Small intestine (tissue), 7 donors: ENCODE data around the gene DTX3L. TPM values are rescaled to one million over a fixed set of nuclear protein-coding genes. Genes with fewer than 3 reads are reported as not detected.
A peak's percentile ranks its signal among the peaks of the same experiment; 100 is the strongest.

Experiments
- DNase-seq, 2 donors: peaks; one replicate each; pipeline versions ENCODE4 v3.0.0 to v3.0.0-alpha.2; 2013
- FAIRE-seq: peaks from 2 replicates; lab custom pipeline; 2012; peaks lifted over from hg19 to GRCh38; lab: Jason Lieb, UNC
- H3K27ac ChIP-seq, 3 donors: one replicate each; pipeline ENCODE4 v1.5.1; 2013; ENCODE audit warnings: low read length in 2 of 3, mild to moderate bottlenecking in 2 of 3, control low read depth in 1 of 3, inconsistent platforms in 1 of 3, low read depth in 1 of 3, moderate library complexity in 1 of 3
- H3K27me3 ChIP-seq, 3 donors: one replicate each; pipeline ENCODE4 v1.6.1; 2013; ENCODE audit warnings: low read length in 3 of 3, inconsistent platforms in 1 of 3; ENCODE audit not compliant: control insufficient read depth in 3 of 3, insufficient read depth in 3 of 3
- H3K36me3 ChIP-seq, 3 donors: one replicate each; pipeline ENCODE4 v1.6.1; 2013; ENCODE audit warnings: low read length in 3 of 3, inconsistent platforms in 1 of 3, low read depth in 1 of 3, mild to moderate bottlenecking in 1 of 3, moderate library complexity in 1 of 3; ENCODE audit not compliant: control insufficient read depth in 3 of 3, insufficient read depth in 2 of 3
- H3K4me1 ChIP-seq, 3 donors: one replicate each; pipeline ENCODE4 v1.6.1; 2013; ENCODE audit warnings: low read length in 2 of 3, inconsistent platforms in 1 of 3, low read depth in 1 of 3, mild to moderate bottlenecking in 1 of 3, moderate library complexity in 1 of 3; ENCODE audit not compliant: control insufficient read depth in 3 of 3, insufficient read depth in 2 of 3
- H3K4me3 ChIP-seq, 3 donors: one replicate each; pipeline ENCODE4 v1.5.1; 2013; ENCODE audit warnings: low read length in 3 of 3, control low read depth in 1 of 3, inconsistent platforms in 1 of 3, low read depth in 1 of 3, mild to moderate bottlenecking in 1 of 3, moderate library complexity in 1 of 3
- H3K9me3 ChIP-seq, 2 donors: one replicate each; pipeline ENCODE4 v1.6.1; 2013; ENCODE audit warnings: low read depth in 1 of 2, low read length in 1 of 2; ENCODE audit not compliant: control insufficient read depth in 2 of 2, insufficient read depth in 1 of 2
- WGBS, 3 donors: extraction: QIAGEN DNeasy Blood & Tissue Kit; methylation state at CpG; one replicate each; pipeline ENCODE4 v1.1.7; 2013; 5-methylcytosine and 5-hydroxymethylcytosine counted together
- polyA plus RNA-seq, 4 donors: library from polyadenylated mRNA; stranded (reverse) in 3 of 4; unstranded in 1 of 4; fragments of 200-250 nt in 3 of 4; fragments of 120-200 nt in 1 of 4; gene quantifications; one replicate each; pipeline versions ENCODE4 v1.2.1 to v1.2.3, GENCODE V29; 2013
- donor health status: healthy with polysubstance abuse.
- donor health status: control.
- donor health status: control.
- donor health status: Bipolar disorder and iron deficiency.
- donor health status: healthy.

The DTX3L gene
- polyA plus RNA-seq, 4 donors: 10.8 to 29.1 (median 18.6) TPM

DNA sequence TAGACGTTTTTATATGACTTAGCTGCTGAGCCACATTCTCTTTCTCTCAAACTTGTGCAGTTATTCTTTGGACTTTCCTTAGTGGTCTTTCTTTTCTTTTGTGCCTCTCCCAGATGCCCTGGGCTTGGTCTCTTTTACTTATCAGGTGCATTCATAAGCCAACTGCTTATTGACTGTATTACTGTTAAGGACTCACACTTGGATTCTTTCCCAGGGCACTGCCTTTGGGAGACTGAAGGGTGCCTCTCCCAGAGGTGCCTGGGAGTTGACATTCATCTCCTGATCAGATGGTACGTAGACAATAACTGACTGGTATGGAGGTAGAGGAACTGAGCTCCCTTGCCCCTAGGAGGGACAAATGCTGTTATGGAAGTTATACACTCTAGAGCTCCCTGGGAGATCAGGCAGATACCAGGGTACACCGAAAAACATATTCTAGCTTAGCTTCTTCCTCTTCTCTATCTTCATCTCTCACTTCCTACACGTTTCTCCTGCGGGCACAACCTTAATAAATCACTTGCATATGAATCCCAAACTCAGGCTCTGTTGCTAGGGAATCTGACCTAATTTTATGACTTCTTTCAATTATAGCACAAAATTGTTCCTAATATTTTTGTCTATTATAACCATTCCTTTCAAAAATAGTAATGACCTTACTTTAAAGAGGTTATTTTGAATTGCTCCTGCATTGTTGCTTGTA, 38.0 kb downstream of the DTX3L start:
- WGBS, 3 donors: 19 to 50% (median 49%) methylated on average over 5 of the region's 5 CpGs
- peak in 1 of 2 donors; percentile 15 for DNase-seq
- H3K27me3 ChIP-seq: no peaks in the 10 kb centered on the region
- H3K9me3 ChIP-seq: no peaks in the 10 kb centered on the region
- no peak overlapping the region for H3K4me3 ChIP-seq
- no peaks in the 10 kb centered on the region for H3K36me3 ChIP-seq
- FAIRE-seq: no peak
- H3K4me1 ChIP-seq: no peaks in the 10 kb centered on the region
- no peak overlapping the region for H3K27ac ChIP-seq

DNA sequence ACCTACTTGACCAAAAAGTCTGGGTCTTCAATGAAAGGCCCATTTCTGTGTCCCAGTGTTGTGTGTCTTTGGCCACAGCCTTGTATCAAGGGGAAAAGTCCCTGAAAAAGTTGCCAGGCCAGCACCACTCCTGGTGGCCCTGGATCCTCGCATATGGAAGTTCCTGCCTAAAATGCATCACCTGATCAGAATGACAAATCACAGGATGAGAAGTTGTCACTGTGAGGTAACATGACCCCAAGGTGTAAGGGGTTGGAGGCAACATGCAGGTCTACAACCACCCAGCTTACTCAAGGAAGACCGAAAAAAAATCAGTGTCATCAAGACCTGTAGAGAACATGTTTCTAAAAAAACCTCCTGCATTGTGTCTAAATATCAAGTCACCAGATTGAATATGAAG, 38.9 kb downstream of the DTX3L start:
- WGBS, 3 donors: 90 to 93% (median 92%) methylated on average over 2 of the region's 2 CpGs
- no peaks in the 10 kb centered on the region for H3K27me3 ChIP-seq
- H3K9me3 ChIP-seq: no peaks in the 10 kb centered on the region
- DNase-seq (no peak), FAIRE-seq (no peak)
- no peaks in the 10 kb centered on the region for H3K36me3 ChIP-seq
- no peaks in the 10 kb centered on the region for H3K4me1 ChIP-seq
- H3K4me3 ChIP-seq: no peak overlapping the region
- no peak overlapping the region for H3K27ac ChIP-seq

DNA sequence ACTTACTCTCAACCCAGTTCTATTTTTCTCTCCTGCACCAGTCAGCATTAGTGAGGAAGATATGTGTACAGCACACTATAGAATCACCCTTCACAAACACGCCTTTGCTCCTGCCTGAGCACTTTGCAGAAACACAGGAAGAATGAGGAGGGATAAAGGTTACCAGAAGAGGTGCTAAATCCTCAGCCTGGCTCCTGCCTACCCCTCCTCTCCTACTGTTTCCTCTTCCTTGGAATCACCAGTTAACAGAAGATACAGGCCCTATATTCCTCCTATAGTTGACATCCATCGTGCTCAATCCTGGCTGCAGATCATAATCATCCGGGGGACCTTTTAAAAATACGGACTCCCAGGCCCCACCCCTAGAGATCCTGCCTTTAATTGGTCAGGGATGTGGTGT, 42.2 kb downstream of the DTX3L start:
- Histone ChIP-seq H3K4me3 (no peak overlapping the region), H3K27ac (no peak overlapping the region), H3K27me3 (no peaks in the 10 kb centered on the region), H3K4me1 (no peaks in the 10 kb centered on the region), H3K9me3 (no peaks in the 10 kb centered on the region), H3K36me3 (no peaks in the 10 kb centered on the region)
- FAIRE-seq (no peak), DNase-seq (no peak)
- 28 to 54% (median 50%) methylated on average over 4 of the region's 4 CpGs for WGBS, 3 donors

DNA sequence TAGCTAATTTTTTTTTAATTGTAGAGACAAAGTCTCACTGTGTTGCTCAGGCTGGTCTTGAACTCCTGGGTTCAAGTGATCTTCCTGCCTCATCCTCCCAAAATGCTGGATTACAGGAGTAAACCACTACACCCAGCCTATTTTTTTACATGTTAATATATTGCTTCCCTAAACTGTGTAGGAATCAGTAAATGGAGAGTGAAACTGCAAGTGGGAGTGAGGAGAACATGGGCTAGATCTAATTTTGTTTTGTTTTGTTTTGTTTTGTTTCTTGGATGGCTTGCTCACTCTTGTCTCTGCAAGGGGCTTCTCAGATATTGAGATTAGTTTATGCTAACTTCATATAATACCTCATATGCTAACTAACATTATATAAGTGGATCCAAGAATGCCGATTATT, 44.8 kb downstream of the DTX3L start:
- Histone ChIP-seq H3K36me3 (no peaks in the 10 kb centered on the region), H3K4me3 (no peak overlapping the region), H3K9me3 (no peaks in the 10 kb centered on the region), H3K27ac (no peak overlapping the region), H3K27me3 (no peaks in the 10 kb centered on the region), H3K4me1 (no peaks in the 10 kb centered on the region)
- DNase-seq (no peak), FAIRE-seq (no peak)
- WGBS, 3 donors: 91 to 97% (median 96%) methylated on average over 1 of the region's 1 CpG

DNA sequence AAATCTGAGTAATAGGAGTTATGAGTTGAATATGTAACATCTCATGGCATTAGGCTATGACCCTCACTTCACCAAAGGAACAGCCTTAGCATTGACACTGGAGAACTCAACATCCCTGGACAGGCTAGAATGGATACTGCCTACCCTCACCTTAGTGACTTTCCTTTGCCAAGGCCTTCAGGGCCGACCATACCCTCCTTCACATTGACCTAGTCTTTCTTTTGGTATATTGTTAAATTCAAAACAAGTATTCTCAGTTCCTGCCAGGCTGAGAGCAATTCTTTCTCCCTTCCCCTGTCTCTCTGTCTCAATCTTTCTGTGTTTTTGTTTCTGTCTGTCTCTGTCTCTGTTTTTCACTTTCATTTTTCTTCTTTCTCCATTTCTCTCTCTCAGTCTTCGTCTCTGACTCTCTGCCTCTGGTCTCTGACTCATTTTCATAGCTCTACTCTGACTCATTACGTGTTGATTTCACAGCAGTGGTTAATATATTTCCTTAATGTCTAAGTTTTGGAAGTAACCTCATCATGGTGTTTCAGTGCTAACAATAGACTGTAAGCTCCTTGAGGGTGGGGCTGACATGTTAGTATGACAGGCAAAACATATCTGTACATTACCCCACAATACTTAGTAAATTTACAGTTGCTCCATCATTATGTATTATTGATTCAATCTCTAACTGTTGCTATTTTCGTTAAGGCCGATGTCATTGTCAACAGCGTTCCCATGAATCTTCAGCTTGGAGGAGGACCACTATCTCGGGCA, 45.8 kb downstream of the DTX3L start:
- WGBS, 3 donors: 71 to 83% (median 75%) methylated on average over 7 of the region's 7 CpGs
- no peak for FAIRE-seq

GRCh38 chr3:122612696-122613095, 48.6 kb downstream of the DTX3L start:
- DNase-seq (no peak), FAIRE-seq (no peak)
- Histone ChIP-seq H3K27me3 (no peaks in the 10 kb centered on the region), H3K4me3 (no peak overlapping the region), H3K27ac (no peak overlapping the region), H3K9me3 (no peaks in the 10 kb centered on the region), H3K36me3 (peaks cover 0 to 2% (median 0%) of the 10 kb centered on the region in 3 donors), H3K4me1 (no peaks in the 10 kb centered on the region)
- 80 to 97% (median 88%) methylated on average over 5 of the region's 5 CpGs for WGBS, 3 donors

More for the DNA sequence above, 45.8 kb downstream of the DTX3L start:
- H3K27ac ChIP-seq: peak overlapping the region in 1 of 3 donors; percentile 9
- no peaks in the 10 kb centered on the region for H3K36me3 ChIP-seq
- no peaks in the 10 kb centered on the region for H3K27me3 ChIP-seq
- H3K4me3 ChIP-seq: no peak overlapping the region
- no peaks in the 10 kb centered on the region for H3K9me3 ChIP-seq
- DNase-seq: peak in 1 of 2 donors; percentile 13
- no peaks in the 10 kb centered on the region for H3K4me1 ChIP-seq

- Histone ChIP-seq H3K4me1 (no peaks in the 10 kb centered on the region), H3K4me3 (no peak overlapping the region), H3K27ac (no peak overlapping the region), H3K27me3 (no peaks in the 10 kb centered on the region), H3K9me3 (no peaks in the 10 kb centered on the region), H3K36me3 (peaks cover 0 to 2% (median 0%) of the 10 kb centered on the region in 3 donors)
- DNase-seq: no peak
- no peak for FAIRE-seq
- 56 to 61% (median 57%) methylated on average over 3 of the region's 3 CpGs for WGBS, 3 donors
Measured at GRCh38 chr3:122615303-122615702, 51.2 kb downstream of the DTX3L start.

GRCh38 chr3:122618614-122619013, 54.5 kb downstream of the DTX3L start:
- Histone ChIP-seq H3K4me1 (no peaks in the 10 kb centered on the region), H3K36me3 (peaks cover 0 to 2% (median 0%) of the 10 kb centered on the region in 3 donors), H3K4me3 (no peak overlapping the region), H3K27me3 (no peaks in the 10 kb centered on the region), H3K27ac (no peak overlapping the region), H3K9me3 (no peaks in the 10 kb centered on the region)
- WGBS, 3 donors: 76 to 93% (median 78%) methylated on average over 3 of the region's 3 CpGs
- FAIRE-seq (no peak), DNase-seq (no peak)
